SH-SY5Y (cell line): ENCODE measurements around the gene SNRPB.
A peak's percentile ranks its signal among the peaks of the same experiment; 100 is the strongest.

Experiments
- GATA2 ChIP-seq: IDR thresholded peaks from 2 replicates; pipeline ENCODE4 v1.6.1; 2011; ENCODE audit warnings: mild to moderate bottlenecking, low read depth, low read length
- GATA3 ChIP-seq: IDR thresholded peaks from 2 replicates; pipeline ENCODE4 v1.6.1; 2011; ENCODE audit warnings: low read depth, mild to moderate bottlenecking, low read length, moderate library complexity

SNRPB gene

GRCh38 chr20:2470423-2471193, at the start of gene SNRPB:
Gene SNRPB, minus strand, starts transcription at chr20:2470789. Its CDS starts 99 bp downstream, at chr20:2470690.
- TF ChIP-seq GATA2 (peak; percentile 47; the same call in 1 of the 2 replicates), GATA3 (no peak)

- TF ChIP-seq GATA3 (no peak), GATA2 (no peak)
Measured at GRCh38 chr20:2519115-2519809, 48.7 kb upstream of the SNRPB start.

- TF ChIP-seq GATA2 (no peak), GATA3 (no peak)
Measured at GRCh38 chr20:2518558-2518957, 48.0 kb upstream of the SNRPB start.

GRCh38 chr20:2518096-2518495, 47.5 kb upstream of the SNRPB start:
- no peak for TF ChIP-seq GATA2
- no peak for TF ChIP-seq GATA3

GRCh38 chr20:2516399-2516798, 45.8 kb upstream of the SNRPB start:
- TF ChIP-seq GATA2 (no peak), GATA3 (no peak)

- no peak for TF ChIP-seq GATA2
- no peak for TF ChIP-seq GATA3
Measured at GRCh38 chr20:2515203-2515602, 44.6 kb upstream of the SNRPB start.

- TF ChIP-seq GATA3 (no peak), GATA2 (no peak)
Measured at GRCh38 chr20:2509794-2510193, 39.2 kb upstream of the SNRPB start.

- TF ChIP-seq GATA3 (no peak), GATA2 (peak; percentile 34; the same call in 1 of the 2 replicates)
Measured at GRCh38 chr20:2509468-2509781, 38.8 kb upstream of the SNRPB start.

GRCh38 chr20:2508631-2509467, 38.3 kb upstream of the SNRPB start, which contains the start of gene ZNF343:
Gene ZNF343, minus strand, starts transcription at chr20:2508915. Its CDS starts 15,020 bp downstream, at chr20:2493895.
- no peak for TF ChIP-seq GATA3
- no peak for TF ChIP-seq GATA2

GRCh38 chr20:2507875-2508630, 37.5 kb upstream of the SNRPB start:
- no peak for TF ChIP-seq GATA3
- TF ChIP-seq GATA2: no peak

GRCh38 chr20:2507464-2507863, 36.9 kb upstream of the SNRPB start:
- TF ChIP-seq GATA2 (no peak), GATA3 (no peak)

GRCh38 chr20:2485661-2486060, 15.1 kb upstream of the SNRPB start:
- no peak for TF ChIP-seq GATA3
- no peak for TF ChIP-seq GATA2

- TF ChIP-seq GATA2 (no peak), GATA3 (no peak)
Measured at GRCh38 chr20:2485080-2485479, 14.5 kb upstream of the SNRPB start.

- TF ChIP-seq GATA3 (no peak), GATA2 (no peak)
Measured at GRCh38 chr20:2483504-2483903, 12.9 kb upstream of the SNRPB start.

- TF ChIP-seq GATA3 (no peak), GATA2 (no peak)
Measured at GRCh38 chr20:2480381-2480780, 9.8 kb upstream of the SNRPB start.
